Osteocyte (in vitro differentiated cells): ENCODE measurements around the gene PRCC. TPM values are rescaled to one million over a fixed set of nuclear protein-coding genes. Genes with fewer than 3 reads are reported as not detected.

ENCODE experiments used
- DNase-seq: peaks from one replicate; pipeline ENCODE4 v3.0.0; 2021; ENCODE audit warnings: mixed read lengths; ENCODE audit not compliant: unreplicated experiment; ENCODE audit errors: extremely low spot score
- H3K27ac Mint-ChIP-seq: one replicate; pipeline ENCODE4 v1.8.0; 2021; ENCODE audit warnings: mild to moderate bottlenecking, mixed read lengths; ENCODE audit not compliant: unreplicated experiment
- H3K27me3 Mint-ChIP-seq: one replicate; pipeline ENCODE4 v1.8.0; 2021; ENCODE audit warnings: mixed read lengths; ENCODE audit not compliant: unreplicated experiment
- H3K36me3 Mint-ChIP-seq: one replicate; pipeline ENCODE4 v1.8.0; 2021; ENCODE audit warnings: mixed read lengths; ENCODE audit not compliant: unreplicated experiment
- H3K4me1 Mint-ChIP-seq: one replicate; pipeline ENCODE4 v1.8.0; 2021; ENCODE audit warnings: mixed read lengths; ENCODE audit not compliant: unreplicated experiment
- H3K4me3 Mint-ChIP-seq: one replicate; pipeline ENCODE4 v1.8.0; 2021; ENCODE audit warnings: mild to moderate bottlenecking, moderate library complexity, mixed read lengths; ENCODE audit not compliant: unreplicated experiment
- H3K9me3 Mint-ChIP-seq: one replicate; pipeline ENCODE4 v1.8.0; 2021; ENCODE audit warnings: mixed read lengths; ENCODE audit not compliant: unreplicated experiment
- total RNA-seq: library from RNA; stranded (reverse); gene quantifications from 2 replicates; pipeline ENCODE4 v1.2.1, GENCODE V29; 2021
- TF ChIP-seq, protein P1 (sequence below): fragments of 200-600 bp; sonication (generic); IDR thresholded peaks from 2 replicates; pipeline ENCODE4 v1.5.0; 2021; ENCODE audit warnings: antibody characterized with exemption, mild to moderate bottlenecking, moderate library complexity

PRCC gene
- total RNA-seq, 1 donor from 2014 or later = 85.4 TPM

DNA sequence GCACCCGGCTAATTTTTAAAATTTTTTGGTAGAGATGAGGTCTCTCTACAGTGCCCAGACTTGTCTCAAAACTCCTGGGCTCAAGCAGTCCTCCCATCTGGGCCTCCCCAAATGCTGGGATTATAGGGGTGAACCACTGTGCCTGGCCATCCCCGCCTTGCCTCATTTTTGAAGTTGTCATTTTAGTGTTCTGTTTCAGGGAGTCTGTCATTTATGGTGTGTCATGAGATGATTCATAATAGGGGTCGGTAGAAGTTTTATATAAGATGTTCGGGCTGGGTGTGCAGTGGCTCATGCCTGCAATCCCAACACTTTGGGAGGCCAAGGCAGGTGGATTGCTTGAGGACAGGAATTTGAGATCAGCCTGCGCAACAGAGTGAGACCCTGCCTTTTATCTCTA, 8.5 kb downstream of the PRCC start:
- H3K36me3 Mint-ChIP-seq = peaks cover 8% of the 10 kb centered on the region
- peaks cover 28% of the 10 kb centered on the region for H3K4me1 Mint-ChIP-seq
- H3K27me3 Mint-ChIP-seq = no peaks in the 10 kb centered on the region
- no peak for DNase-seq
- TF ChIP-seq, protein P1, sequence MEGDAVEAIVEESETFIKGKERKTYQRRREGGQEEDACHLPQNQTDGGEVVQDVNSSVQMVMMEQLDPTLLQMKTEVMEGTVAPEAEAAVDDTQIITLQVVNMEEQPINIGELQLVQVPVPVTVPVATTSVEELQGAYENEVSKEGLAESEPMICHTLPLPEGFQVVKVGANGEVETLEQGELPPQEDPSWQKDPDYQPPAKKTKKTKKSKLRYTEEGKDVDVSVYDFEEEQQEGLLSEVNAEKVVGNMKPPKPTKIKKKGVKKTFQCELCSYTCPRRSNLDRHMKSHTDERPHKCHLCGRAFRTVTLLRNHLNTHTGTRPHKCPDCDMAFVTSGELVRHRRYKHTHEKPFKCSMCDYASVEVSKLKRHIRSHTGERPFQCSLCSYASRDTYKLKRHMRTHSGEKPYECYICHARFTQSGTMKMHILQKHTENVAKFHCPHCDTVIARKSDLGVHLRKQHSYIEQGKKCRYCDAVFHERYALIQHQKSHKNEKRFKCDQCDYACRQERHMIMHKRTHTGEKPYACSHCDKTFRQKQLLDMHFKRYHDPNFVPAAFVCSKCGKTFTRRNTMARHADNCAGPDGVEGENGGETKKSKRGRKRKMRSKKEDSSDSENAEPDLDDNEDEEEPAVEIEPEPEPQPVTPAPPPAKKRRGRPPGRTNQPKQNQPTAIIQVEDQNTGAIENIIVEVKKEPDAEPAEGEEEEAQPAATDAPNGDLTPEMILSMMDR = no peak
- H3K4me3 Mint-ChIP-seq = no peak overlapping the region
- no peak overlapping the region for H3K27ac Mint-ChIP-seq
- no peaks in the 10 kb centered on the region for H3K9me3 Mint-ChIP-seq

DNA sequence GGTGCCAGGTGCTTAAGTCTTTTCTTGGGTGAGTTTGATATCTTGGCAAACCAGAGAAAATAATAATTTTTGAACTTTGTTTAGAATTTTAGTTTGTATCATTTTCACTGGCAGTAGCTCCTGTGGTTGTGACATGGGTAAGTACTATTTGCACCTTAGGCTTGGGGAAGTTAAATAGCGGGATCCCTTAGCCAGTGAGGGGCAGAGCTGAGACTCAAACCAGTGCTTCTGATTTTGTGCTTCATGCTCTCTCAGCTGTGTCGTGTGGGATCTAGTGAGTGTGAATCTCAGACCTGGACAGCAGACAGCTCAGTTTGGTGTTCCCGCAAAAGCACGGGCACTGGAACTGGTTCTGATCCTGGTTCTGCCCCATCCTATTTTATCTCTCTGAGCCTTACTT, 9.6 kb downstream of the PRCC start:
- H3K27ac Mint-ChIP-seq = peak overlapping the region; percentile 25
- H3K9me3 Mint-ChIP-seq = no peaks in the 10 kb centered on the region
- no peak for DNase-seq

DNA sequence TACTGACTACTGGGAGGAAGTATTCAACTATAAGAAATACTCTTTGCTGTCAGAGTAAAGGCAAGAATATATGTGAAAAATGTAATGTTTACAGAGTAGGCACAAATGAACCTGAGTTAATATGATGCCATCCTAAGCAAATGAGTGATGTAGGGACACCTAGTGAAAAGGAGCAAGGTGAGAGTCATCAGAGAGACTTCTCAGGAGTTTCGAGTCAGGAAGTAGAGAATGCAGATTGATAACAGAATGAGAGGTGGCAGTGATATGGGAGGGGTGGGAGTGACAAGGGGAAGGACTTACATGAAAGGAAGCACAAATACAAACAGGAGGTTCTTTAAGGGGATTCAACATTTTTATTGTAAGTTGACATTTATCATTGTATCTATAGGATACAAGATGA, 10.2 kb downstream of the PRCC start:
- peaks cover 19% of the 10 kb centered on the region for H3K4me1 Mint-ChIP-seq
- H3K27me3 Mint-ChIP-seq = no peaks in the 10 kb centered on the region
- TF ChIP-seq, protein P1 = no peak
- no peaks in the 10 kb centered on the region for H3K9me3 Mint-ChIP-seq
- no peak for DNase-seq
- H3K36me3 Mint-ChIP-seq = peaks cover 9% of the 10 kb centered on the region
- no peak overlapping the region for H3K4me3 Mint-ChIP-seq
- H3K27ac Mint-ChIP-seq = peak overlapping the region; percentile 25

More for the DNA sequence above, 9.6 kb downstream of the PRCC start:
- Mint-ChIP-seq H3K4me3 (no peak overlapping the region), H3K36me3 (peaks cover 8% of the 10 kb centered on the region), H3K4me1 (peaks cover 25% of the 10 kb centered on the region), H3K27me3 (no peaks in the 10 kb centered on the region)
- TF ChIP-seq, protein P1 = no peak

DNA sequence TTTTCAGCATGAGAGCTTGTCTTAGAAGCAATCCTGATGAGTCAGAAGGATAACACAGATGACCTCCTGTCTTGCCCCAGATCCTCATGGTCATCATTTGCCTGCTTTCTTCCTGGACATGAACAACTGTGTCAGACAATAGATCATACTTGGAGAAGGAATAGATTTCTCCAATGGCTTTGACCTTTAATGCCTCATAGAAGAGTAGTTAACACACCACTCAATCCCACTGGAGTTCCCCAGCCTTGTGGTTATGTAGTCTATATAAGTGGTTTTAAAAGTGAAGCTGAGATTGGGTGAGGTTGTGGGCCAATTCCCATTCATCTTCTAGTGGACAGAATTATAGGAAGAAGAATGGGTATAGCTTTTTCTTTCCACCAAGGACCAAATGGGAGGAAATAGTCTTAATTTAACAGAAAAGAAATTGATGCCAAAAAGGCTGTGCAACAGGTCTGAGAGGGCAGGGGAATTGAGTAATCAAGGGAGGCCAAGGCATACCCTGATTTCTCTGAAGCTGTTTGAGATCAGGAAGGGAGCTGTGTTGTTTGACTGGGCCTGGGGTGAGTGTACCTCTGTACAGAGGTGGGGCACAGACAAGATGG, 14.4 kb downstream of the PRCC start:
- H3K36me3 Mint-ChIP-seq = peaks cover 5% of the 10 kb centered on the region
- TF ChIP-seq, protein P1 = no peak
- H3K27ac Mint-ChIP-seq = no peak overlapping the region
- DNase-seq = no peak
- no peaks in the 10 kb centered on the region for H3K27me3 Mint-ChIP-seq
- H3K4me3 Mint-ChIP-seq = no peak overlapping the region
- no peaks in the 10 kb centered on the region for H3K9me3 Mint-ChIP-seq
- peaks cover 8% of the 10 kb centered on the region for H3K4me1 Mint-ChIP-seq

DNA sequence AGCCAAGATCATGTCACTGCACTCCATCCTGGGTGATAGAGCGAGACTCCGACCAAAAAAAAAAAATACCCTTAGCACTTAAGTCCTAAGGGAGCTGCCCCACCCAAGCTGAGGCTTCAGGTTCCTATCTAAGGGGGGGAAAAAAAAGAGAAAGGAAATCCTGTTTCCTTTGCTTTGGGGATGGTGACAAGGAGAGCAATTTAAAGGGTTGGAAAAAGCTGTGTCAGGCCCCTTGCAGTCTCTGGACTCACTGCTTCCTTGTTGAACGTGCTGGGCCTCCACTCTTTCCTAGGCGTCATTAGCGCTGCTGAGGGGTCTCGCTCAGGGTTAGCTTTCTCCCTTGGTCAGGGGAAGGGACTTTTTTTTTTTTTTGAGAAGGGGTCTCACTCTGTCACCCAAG, 18.1 kb downstream of the PRCC start:
- Mint-ChIP-seq H3K36me3 (peaks cover 22% of the 10 kb centered on the region), H3K27ac (peak overlapping the region; percentile 38), H3K9me3 (no peaks in the 10 kb centered on the region), H3K4me1 (peaks cover 3% of the 10 kb centered on the region), H3K27me3 (no peaks in the 10 kb centered on the region), H3K4me3 (no peak overlapping the region)
- no peak for DNase-seq
- TF ChIP-seq, protein P1 = no peak
